Measurements from ENCODE around the gene CLMN. TPM values are rescaled to one million over a fixed set of nuclear protein-coding genes. Genes with fewer than 3 reads are reported as not detected.

Gene CLMN
- total and polyA plus RNA-seq, 4 donors: 4.5 to 33.5 (median 11.7) TPM

- Histone ChIP-seq H3K27ac (ENCODE audit: low read depth in 1 of 2, low read length in 1 of 2) (no peak overlapping the region), H3K9me3 (ENCODE audit: control insufficient read depth in 4 of 4, insufficient read depth in 3 of 4, low read length in 3 of 4) (no peaks in the 10 kb centered on the region), H3K36me3 (ENCODE audit: control insufficient read depth in 4 of 4, insufficient read depth in 4 of 4, low read length in 4 of 4) (no peaks in the 10 kb centered on the region), H3K27me3 (ENCODE audit: control insufficient read depth in 3 of 3, insufficient read depth in 3 of 3, low read length in 2 of 3) (no peaks in the 10 kb centered on the region), H3K9ac (ENCODE audit: insufficient read depth in 1 of 2, low read length in 2 of 2) (no peak overlapping the region), H3K4me1 (ENCODE audit: control insufficient read depth in 5 of 5, insufficient read depth in 5 of 5, low read length in 5 of 5) (peaks cover 0 to 29% (median 3%) of the 10 kb centered on the region in 5 donors), H3K4me3 (no peak overlapping the region)
- WGBS, 2 donors: 85 to 86% methylated on average over 3 of the region's 3 CpGs
- DNase-seq (no peak), ATAC-seq (ENCODE audit: insufficient read depth, low FRiP score) (no peak)
- TF ChIP-seq CTCF (IDR thresholded peaks at IDR 0.05; ENCODE audit: control extremely low read depth, extremely low read depth): no peak
Measured at GRCh38 chr14:95317817-95318343, 1.8 kb downstream of the CLMN start.

GRCh38 chr14:95316821-95317220 is 2.9 kb downstream of the CLMN start:
- Histone ChIP-seq H3K36me3 (ENCODE audit: control insufficient read depth in 4 of 4, insufficient read depth in 4 of 4, low read length in 4 of 4) (no peaks in the 10 kb centered on the region), H3K9ac (ENCODE audit: insufficient read depth in 1 of 2, low read length in 2 of 2) (no peak overlapping the region), H3K27me3 (ENCODE audit: control insufficient read depth in 3 of 3, insufficient read depth in 3 of 3, low read length in 2 of 3) (no peaks in the 10 kb centered on the region), H3K9me3 (ENCODE audit: control insufficient read depth in 4 of 4, insufficient read depth in 3 of 4, low read length in 3 of 4) (no peaks in the 10 kb centered on the region), H3K4me3 (no peak overlapping the region), H3K27ac (ENCODE audit: low read depth in 1 of 2, low read length in 1 of 2) (no peak overlapping the region), H3K4me1 (ENCODE audit: control insufficient read depth in 5 of 5, insufficient read depth in 5 of 5, low read length in 5 of 5) (peaks cover 0 to 29% (median 6%) of the 10 kb centered on the region in 5 donors)
- no peak for TF ChIP-seq CTCF (IDR thresholded peaks at IDR 0.05; ENCODE audit: control extremely low read depth, extremely low read depth)
- ATAC-seq (ENCODE audit: insufficient read depth, low FRiP score) (no peak), DNase-seq (peak in 1 of 3 donors; percentile 20)
- WGBS, 2 donors: 80 to 83% methylated on average over 8 of the region's 8 CpGs

GRCh38 chr14:95315579-95315978 is 4.1 kb downstream of the CLMN start:
- H3K4me3 ChIP-seq: no peak overlapping the region
- peaks cover 0 to 24% (median 8%) of the 10 kb centered on the region in 5 donors for H3K4me1 ChIP-seq (ENCODE audit: control insufficient read depth in 5 of 5, insufficient read depth in 5 of 5, low read length in 5 of 5)
- H3K9me3 ChIP-seq (ENCODE audit: control insufficient read depth in 4 of 4, insufficient read depth in 3 of 4, low read length in 3 of 4): peaks cover 0 to 1% (median 0%) of the 10 kb centered on the region in 4 donors
- no peak for TF ChIP-seq CTCF (IDR thresholded peaks at IDR 0.05; ENCODE audit: control extremely low read depth, extremely low read depth)
- H3K27me3 ChIP-seq (ENCODE audit: control insufficient read depth in 3 of 3, insufficient read depth in 3 of 3, low read length in 2 of 3): no peaks in the 10 kb centered on the region
- H3K36me3 ChIP-seq (ENCODE audit: control insufficient read depth in 4 of 4, insufficient read depth in 4 of 4, low read length in 4 of 4): no peaks in the 10 kb centered on the region
- WGBS, 2 donors: 86 to 92% methylated on average over 7 of the region's 7 CpGs
- no peak for DNase-seq
- no peak overlapping the region for H3K9ac ChIP-seq (ENCODE audit: insufficient read depth in 1 of 2, low read length in 2 of 2)
- no peak overlapping the region for H3K27ac ChIP-seq (ENCODE audit: low read depth in 1 of 2, low read length in 1 of 2)
- no peak for ATAC-seq (ENCODE audit: insufficient read depth, low FRiP score)

GRCh38 chr14:95315156-95315555 is 4.6 kb downstream of the CLMN start:
- Histone ChIP-seq H3K9me3 (ENCODE audit: control insufficient read depth in 4 of 4, insufficient read depth in 3 of 4, low read length in 3 of 4) (peaks cover 0 to 2% (median 0%) of the 10 kb centered on the region in 4 donors), H3K36me3 (ENCODE audit: control insufficient read depth in 4 of 4, insufficient read depth in 4 of 4, low read length in 4 of 4) (no peaks in the 10 kb centered on the region), H3K4me3 (no peak overlapping the region), H3K27ac (ENCODE audit: low read depth in 1 of 2, low read length in 1 of 2) (no peak overlapping the region), H3K9ac (ENCODE audit: insufficient read depth in 1 of 2, low read length in 2 of 2) (no peak overlapping the region), H3K27me3 (ENCODE audit: control insufficient read depth in 3 of 3, insufficient read depth in 3 of 3, low read length in 2 of 3) (no peaks in the 10 kb centered on the region), H3K4me1 (ENCODE audit: control insufficient read depth in 5 of 5, insufficient read depth in 5 of 5, low read length in 5 of 5) (peaks cover 0 to 19% (median 8%) of the 10 kb centered on the region in 5 donors)
- DNase-seq (no peak), ATAC-seq (ENCODE audit: insufficient read depth, low FRiP score) (no peak)
- no peak for TF ChIP-seq CTCF (IDR thresholded peaks at IDR 0.05; ENCODE audit: control extremely low read depth, extremely low read depth)
- WGBS, 2 donors: 92 to 93% methylated on average over 6 of the region's 6 CpGs

All from lung (tissue), 12 donors.